Bronchial epithelial cell (primary cell): ENCODE results near the gene OVOL1. TPM values are rescaled to one million over a fixed set of nuclear protein-coding genes. Genes with fewer than 3 reads are reported as not detected.

Experiments
- DNase-seq: peaks from one replicate; pipeline ENCODE4 v3.0.0-alpha.2; 2010; ENCODE audit warnings: low read depth
- FAIRE-seq: peaks from 2 replicates; lab custom pipeline; 2011; peaks lifted over from hg19 to GRCh38; lab: Jason Lieb, UNC
- H3K27me3 ChIP-seq: 2 replicates; pipeline ENCODE4 v1.5.1; 2011; ENCODE audit warnings: low read length; ENCODE audit not compliant: control insufficient read depth, insufficient read depth
- H3K36me3 ChIP-seq: 2 replicates; pipeline ENCODE4 v1.5.1; 2011; ENCODE audit warnings: low read length; ENCODE audit not compliant: control insufficient read depth, insufficient read depth
- H3K4me3 ChIP-seq: 2 replicates; pipeline ENCODE4 v1.5.1; 2011; ENCODE audit warnings: mild to moderate bottlenecking, low read depth, low read length, control low read depth
- CTCF ChIP-seq: IDR thresholded peaks from 2 replicates; pipeline ENCODE4 v1.5.1; 2011; ENCODE audit warnings: mild to moderate bottlenecking, moderate library complexity, low read length, control low read depth, inconsistent platforms; ENCODE audit not compliant: insufficient read depth, severe bottlenecking
- total RNA-seq: library from RNA; depleted of rRNA; stranded (reverse); fragments of >200 nt; gene quantifications from 2 replicates; pipeline ENCODE4 v1.2.1, GENCODE V29; 2014

OVOL1 gene
- total RNA-seq, 1 donor from 2014 or later: 6.3 TPM

DNA sequence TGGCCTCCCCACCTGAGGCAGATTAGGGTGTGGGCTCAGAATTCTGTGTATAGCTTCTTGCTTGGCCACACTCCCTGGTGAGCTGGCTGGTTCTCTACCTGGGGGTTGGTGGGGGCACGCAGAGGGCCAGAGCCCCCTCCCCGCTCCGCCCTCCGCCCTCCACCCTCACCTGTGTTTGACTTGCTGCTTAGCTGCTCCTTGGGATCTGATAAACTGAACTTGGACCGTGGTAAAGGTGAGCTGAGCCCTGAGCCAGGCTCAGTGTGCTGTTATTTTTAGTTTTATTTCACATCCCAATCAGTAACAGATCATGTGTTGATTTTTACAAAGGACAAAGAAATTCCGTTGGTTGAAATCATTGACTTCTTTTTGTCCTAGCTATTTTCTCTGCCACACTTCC, 2.0 kb downstream of the OVOL1 start:
- Histone ChIP-seq H3K27me3 (peaks cover 9% of the 10 kb centered on the region), H3K36me3 (no peaks in the 10 kb centered on the region), H3K4me3 (no peak overlapping the region)
- FAIRE-seq (no peak), DNase-seq (no peak)
- no peak for TF ChIP-seq CTCF

DNA sequence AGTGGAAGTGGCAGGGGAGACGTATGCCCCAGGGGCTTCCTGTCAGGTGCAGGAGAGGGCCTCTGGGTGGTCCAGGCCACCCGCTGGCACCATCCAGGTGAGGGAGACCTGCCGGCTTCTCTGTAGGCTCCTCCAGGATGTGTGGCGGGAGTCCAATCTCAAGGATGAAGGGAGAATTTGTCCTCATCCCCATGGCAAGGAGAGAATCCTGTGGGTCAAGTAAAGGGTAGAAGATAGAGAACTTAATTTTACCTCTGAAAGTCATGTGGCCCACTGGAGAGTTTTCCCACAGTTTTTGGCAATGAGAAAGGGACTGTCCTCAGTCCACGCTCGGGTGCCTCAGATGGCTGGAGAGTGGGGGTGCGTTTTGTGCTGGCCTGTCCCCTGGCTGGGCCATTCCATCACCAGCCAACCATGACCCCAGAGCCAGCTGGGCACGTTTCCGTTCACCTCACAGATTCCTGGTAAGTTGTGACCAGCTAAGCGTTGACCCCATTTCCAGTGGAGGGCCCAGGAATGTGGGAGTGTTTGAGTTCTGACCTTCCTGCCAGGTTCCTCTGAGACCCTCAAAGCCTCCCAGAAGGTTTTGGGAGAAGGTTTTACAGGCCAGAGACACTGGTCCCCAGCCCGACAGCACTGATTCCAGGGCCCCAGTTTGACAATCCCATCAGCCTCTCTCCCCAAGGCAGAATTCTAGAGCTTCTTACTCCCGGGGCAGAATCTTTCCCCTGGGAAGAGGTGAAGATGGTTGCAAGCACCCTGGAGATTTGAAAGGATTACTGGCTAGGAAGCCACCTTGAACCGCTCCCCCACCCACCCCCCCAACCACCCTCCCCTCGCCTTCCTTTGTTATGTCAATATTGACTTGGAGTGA, 2.6 kb downstream of the OVOL1 start:
- TF ChIP-seq CTCF: no peak
- FAIRE-seq (no peak), DNase-seq (no peak)
- H3K4me3 ChIP-seq: no peak overlapping the region
- no peaks in the 10 kb centered on the region for H3K36me3 ChIP-seq
- peaks cover 9% of the 10 kb centered on the region for H3K27me3 ChIP-seq

- DNase-seq: no peak
Measured at GRCh38 chr11:65790104-65790901, 3.4 kb downstream of the OVOL1 start.

DNA sequence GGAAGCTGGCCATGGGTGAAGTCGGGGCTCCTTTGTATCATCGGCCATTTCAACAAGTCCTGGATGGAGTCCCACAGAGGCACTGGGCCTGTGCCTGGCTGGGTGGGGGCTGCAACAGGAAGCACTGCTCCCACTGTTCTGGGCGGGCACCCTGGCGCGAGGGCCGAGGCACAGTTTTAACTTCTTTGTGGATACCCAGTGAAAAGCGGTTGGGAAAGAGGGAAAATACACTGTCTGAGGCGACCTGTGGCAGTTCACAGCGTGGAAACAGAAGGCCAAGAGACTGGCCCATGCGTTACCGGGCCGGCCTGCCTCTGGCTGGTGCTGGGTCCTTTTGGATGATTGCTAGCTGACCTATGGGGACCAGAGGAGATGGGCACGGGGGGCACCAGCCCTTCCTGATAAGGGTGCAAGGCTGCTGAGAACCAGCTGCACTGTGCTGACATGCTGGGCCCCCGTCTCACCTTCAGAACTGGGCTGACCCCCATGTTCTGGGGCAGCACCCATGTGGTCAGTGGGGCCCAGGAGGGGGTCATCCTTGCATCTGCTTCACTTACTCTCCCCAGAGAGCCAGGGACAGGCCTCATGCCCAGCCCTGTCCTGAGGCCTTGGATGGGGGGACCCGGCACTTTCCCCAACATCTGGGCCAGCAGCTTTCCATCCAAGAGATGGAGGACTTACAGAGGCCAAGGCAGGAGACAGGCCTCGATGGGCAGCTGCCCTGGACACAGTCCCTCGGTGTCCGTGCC, 4.2 kb downstream of the OVOL1 start:
- H3K4me3 ChIP-seq: no peak overlapping the region
- peaks cover 9% of the 10 kb centered on the region for H3K27me3 ChIP-seq
- FAIRE-seq (no peak), DNase-seq (no peak)
- H3K36me3 ChIP-seq: peaks cover 6% of the 10 kb centered on the region
- no peak for TF ChIP-seq CTCF

More at GRCh38 chr11:65790104-65790901, 3.4 kb downstream of the OVOL1 start:
- Histone ChIP-seq H3K27me3 (peaks cover 9% of the 10 kb centered on the region), H3K4me3 (no peak overlapping the region), H3K36me3 (peaks cover 5% of the 10 kb centered on the region)
- no peak for TF ChIP-seq CTCF
- FAIRE-seq: no peak

DNA sequence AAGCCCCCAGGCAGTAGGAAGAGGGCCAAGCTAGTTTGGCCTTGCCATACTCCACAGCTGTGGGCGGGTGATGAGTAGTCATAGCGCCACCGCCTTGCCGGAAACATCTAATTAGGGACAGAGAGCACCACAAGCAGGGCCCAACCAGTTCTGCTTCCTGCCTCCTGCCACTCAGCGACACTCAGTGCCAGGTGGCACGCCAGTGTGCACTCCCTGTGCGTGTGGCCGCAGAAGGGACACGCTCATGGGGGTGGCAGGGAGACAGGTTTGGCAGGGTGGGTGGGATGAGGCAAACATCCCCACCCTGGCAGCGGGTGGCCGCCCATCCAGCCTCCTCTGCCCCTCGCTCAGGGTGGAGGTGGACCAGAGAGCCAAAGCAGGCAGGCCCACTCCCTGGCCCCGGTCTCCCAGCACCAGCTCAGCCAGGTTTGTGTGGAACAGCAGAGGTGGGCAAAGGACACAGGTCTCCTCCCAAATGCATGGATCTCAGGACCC, 4.9 kb downstream of the OVOL1 start:
- no peak overlapping the region for H3K4me3 ChIP-seq
- DNase-seq (no peak), FAIRE-seq (no peak)
- peaks cover 9% of the 10 kb centered on the region for H3K27me3 ChIP-seq
- peaks cover 6% of the 10 kb centered on the region for H3K36me3 ChIP-seq
- TF ChIP-seq CTCF: peak; percentile 10
